ENCODE results near the gene FIS1.
"Not testable (repeated sequence)": the region's sequence is repeated elsewhere in the genome, so short reads cannot be mapped to it uniquely, and the experiment has no call there.

Gene FIS1

GRCh38 chr7:101202603-101202918, 42.3 kb downstream of the FIS1 start:
- no peak for DNase-seq

- no peak for DNase-seq
Observed at GRCh38 chr7:101201695-101202602, 42.9 kb downstream of the FIS1 start.

- no peak for DNase-seq
Observed at GRCh38 chr7:101200862-101201599, 43.9 kb downstream of the FIS1 start, which contains the start of gene MOGAT3. MOGAT3 (minus strand) TSS chr7:101201036; CDS start chr7:101200854, 182 bp downstream.

GRCh38 chr7:101200504-101200861, 44.4 kb downstream of the FIS1 start:
- DNase-seq: no peak

- not testable (repeated sequence) for DNase-seq
Observed at GRCh38 chr7:101199522-101199921, 45.4 kb downstream of the FIS1 start.

GRCh38 chr7:101198476-101198875, 46.4 kb downstream of the FIS1 start:
- no peak for DNase-seq

- DNase-seq: no peak
Observed at GRCh38 chr7:101197991-101198390, 46.9 kb downstream of the FIS1 start.

GRCh38 chr7:101195884-101196283, 49.0 kb downstream of the FIS1 start:
- no peak for DNase-seq
